ENCODE measurements around the gene WDR20.
"Not testable (repeated sequence)": the region's sequence is repeated elsewhere in the genome, so short reads cannot be mapped to it uniquely, and the experiment has no call there.

Gene WDR20, protein sequence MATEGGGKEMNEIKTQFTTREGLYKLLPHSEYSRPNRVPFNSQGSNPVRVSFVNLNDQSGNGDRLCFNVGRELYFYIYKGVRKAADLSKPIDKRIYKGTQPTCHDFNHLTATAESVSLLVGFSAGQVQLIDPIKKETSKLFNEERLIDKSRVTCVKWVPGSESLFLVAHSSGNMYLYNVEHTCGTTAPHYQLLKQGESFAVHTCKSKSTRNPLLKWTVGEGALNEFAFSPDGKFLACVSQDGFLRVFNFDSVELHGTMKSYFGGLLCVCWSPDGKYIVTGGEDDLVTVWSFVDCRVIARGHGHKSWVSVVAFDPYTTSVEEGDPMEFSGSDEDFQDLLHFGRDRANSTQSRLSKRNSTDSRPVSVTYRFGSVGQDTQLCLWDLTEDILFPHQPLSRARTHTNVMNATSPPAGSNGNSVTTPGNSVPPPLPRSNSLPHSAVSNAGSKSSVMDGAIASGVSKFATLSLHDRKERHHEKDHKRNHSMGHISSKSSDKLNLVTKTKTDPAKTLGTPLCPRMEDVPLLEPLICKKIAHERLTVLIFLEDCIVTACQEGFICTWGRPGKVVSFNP

DNA sequence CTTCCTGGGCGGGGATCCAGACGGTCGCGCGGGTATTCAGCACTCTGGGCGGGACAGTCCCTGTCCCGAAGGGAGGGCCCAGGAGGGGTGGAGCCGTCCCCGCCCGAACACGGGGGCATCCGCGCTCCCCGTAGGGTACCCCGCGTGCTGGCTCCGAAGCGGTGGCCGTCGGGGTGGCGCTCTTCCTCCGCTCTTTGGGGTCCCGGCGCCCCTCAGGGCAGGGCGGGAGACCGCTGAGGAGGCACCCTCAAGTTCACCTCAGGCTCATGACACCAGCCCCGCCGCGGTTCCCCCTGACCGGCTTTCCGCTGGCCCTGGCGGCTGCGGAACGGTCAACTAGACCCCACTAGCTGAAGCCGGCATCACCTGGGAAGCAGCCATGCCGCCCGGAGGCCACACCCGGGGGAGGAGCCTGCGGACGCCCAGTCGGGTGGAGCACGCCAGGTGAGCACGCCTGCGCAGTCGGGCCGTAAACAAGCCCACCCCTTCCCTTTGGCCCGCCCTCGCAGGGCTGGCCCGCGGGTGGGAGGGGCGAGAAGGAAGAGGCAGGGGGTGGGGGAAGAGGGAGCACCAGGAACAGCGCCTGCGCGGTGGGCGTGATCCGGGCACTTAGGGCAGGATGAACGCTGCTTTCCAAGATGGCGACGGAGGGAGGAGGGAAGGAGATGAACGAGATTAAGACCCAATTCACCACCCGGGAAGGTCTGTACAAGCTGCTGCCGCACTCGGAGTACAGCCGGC, at the start of gene WDR20:
WDR20 (plus strand) TSS at position 612 of the 741 bp plus-strand sequence; CDS start at position 639, 27 bp downstream.
- DNase-seq (ENCODE audit: low spot score), result peak; percentile 99

GRCh38 chr14:102090713-102091112, 49.0 kb upstream of the WDR20 start:
- DNase-seq (ENCODE audit: low spot score), result no peak

GRCh38 chr14:102092806-102093205, 46.9 kb upstream of the WDR20 start:
- no peak for DNase-seq (ENCODE audit: low spot score)

GRCh38 chr14:102094101-102094500, 45.6 kb upstream of the WDR20 start:
- DNase-seq (ENCODE audit: low spot score), result no peak

- no peak for DNase-seq (ENCODE audit: low spot score)
Observed at GRCh38 chr14:102095231-102095870, 44.3 kb upstream of the WDR20 start.

DNA sequence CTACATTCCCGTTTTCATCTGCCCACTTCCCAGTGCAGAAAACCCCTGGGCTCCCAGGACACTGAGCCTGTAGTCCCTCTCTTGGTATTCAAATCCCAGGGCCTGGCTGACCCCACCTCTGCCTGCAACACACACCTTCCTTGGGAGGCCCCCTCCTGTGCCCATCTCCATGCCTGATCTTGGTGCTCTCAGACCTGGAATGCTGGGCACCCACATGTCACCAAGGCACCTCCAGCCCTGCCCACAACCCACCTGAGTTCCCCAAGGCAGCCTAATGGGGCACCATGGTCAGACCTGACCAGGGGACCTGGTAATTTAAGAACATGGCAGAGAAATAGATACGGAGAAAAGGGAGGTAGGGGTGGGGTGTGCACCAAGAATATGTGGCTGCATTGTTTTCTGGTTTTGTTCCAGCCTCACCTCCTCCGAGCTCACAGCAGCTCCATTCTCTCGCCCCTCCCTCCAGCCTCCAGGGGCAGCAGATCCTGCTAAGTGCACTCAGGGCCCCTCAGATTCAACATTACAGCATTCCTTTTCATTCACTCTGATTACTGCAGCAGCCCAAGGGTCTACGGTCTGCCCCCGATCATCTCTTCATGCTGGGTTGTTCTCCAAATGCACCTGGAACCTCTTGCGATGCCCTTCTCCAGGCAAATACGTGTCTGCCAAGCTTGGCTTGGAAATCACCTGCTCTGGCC, 43.7 kb upstream of the WDR20 start:
- DNase-seq (ENCODE audit: low spot score), result no peak

GRCh38 chr14:102096569-102097188, 43.0 kb upstream of the WDR20 start:
- peak; percentile 89 for DNase-seq (ENCODE audit: low spot score)

DNA sequence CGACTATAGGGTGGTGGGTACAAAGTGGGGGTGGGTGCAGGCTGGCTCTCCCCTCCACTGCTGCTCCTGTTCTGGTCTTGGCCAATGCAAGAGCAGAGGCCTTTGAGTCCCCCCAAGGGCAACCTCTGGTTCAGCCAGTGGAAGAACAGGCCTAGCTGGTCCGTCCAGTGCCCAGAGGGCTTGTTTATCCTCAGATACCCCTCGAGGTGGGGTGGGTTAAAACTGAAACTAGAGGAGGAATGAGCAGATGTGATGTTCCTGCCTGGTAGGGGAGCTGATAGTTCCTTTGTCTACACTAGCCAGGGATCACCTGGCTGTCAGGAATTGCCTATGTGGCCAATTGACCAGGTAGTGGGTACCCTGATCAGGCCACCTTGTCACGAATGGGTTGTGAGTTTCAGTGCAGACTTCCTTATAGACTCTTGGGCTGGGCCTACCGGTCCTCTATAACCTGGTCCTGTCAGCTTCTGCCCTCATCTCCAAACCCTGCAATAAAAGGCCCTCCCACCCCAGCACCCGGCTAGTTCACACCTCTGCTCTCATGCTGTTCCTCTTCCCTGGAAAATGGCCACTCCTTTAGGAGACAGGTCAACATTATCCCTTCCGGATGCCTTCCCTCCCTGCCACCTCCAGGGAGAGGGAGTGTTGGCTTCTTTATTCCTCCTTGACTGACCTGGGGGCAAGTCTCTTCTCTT, 42.1 kb upstream of the WDR20 start:
- DNase-seq (ENCODE audit: low spot score), result no peak

DNA sequence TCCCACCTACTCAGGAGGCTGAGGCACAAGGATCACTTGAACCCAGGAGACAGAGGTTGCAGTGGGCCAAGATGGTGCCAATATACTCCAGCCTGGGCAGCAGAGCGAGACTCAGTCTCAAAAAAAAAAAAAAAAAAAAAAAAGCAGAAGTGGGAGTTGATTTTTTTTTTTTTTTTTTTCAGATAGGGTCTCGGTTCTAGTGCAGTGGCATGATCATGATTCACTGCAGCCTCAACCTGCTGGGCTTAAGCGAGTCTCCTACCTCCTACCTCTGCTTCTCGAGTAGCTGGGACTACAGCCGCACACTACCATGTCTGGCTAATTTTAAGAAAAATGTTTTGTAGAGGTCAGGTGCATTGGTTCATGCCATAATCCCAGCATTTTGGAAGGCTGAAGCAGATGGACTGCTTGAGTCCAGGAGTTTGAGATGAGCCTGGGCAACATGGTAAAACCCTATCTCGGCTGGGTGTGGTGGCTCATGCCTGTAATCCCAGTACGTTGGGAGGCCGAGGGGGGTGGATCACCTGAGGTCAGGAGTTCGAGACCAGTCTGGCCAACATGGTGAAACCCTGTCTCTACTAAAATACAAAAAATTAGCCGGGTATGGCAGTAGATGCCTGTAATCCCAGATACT, 36.5 kb upstream of the WDR20 start:
- no peak for DNase-seq (ENCODE audit: low spot score)

GRCh38 chr14:102105369-102105768, 34.3 kb upstream of the WDR20 start:
- DNase-seq (ENCODE audit: low spot score), result no peak

DNA sequence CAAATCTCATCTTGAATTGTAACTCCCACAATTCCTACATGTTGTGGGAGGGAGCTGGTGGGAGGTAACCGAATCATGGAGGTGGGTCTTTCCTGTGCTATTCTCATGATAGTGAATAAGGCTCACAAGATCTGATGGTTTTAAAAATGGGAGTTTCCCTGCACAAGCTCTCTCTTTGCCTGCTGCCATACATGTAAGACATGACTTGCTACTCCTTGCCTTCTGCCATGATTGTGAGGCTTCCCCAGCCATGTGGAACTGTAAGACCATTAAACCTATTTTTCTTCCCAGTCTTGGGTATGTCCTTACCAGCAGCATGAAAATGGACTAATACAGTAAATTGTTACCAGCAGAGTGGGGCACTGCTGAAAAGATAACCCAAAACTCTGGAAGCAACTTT, 30.4 kb upstream of the WDR20 start:
- not testable (repeated sequence) for DNase-seq (ENCODE audit: low spot score)

DNA sequence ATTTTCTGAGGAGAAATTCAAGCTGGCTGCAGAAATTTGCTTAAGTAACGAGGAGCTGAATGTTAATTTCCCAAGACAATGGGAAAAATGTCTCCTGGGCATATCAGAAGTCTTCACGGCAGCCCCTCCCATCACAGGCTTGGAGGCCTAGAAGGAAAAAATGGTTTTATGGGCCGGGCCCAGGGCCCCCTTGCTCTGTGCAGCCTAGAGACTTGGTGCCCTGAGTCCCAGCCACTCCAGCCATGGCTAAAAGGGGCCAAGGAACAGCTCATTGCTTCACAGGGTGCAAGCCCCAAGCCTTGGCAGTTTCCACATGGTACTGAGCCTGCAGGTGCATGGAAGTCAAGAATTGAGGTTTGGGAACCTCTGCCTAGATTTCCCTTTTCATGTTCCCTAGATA, 28.6 kb upstream of the WDR20 start:
- no peak for DNase-seq (ENCODE audit: low spot score)

DNA sequence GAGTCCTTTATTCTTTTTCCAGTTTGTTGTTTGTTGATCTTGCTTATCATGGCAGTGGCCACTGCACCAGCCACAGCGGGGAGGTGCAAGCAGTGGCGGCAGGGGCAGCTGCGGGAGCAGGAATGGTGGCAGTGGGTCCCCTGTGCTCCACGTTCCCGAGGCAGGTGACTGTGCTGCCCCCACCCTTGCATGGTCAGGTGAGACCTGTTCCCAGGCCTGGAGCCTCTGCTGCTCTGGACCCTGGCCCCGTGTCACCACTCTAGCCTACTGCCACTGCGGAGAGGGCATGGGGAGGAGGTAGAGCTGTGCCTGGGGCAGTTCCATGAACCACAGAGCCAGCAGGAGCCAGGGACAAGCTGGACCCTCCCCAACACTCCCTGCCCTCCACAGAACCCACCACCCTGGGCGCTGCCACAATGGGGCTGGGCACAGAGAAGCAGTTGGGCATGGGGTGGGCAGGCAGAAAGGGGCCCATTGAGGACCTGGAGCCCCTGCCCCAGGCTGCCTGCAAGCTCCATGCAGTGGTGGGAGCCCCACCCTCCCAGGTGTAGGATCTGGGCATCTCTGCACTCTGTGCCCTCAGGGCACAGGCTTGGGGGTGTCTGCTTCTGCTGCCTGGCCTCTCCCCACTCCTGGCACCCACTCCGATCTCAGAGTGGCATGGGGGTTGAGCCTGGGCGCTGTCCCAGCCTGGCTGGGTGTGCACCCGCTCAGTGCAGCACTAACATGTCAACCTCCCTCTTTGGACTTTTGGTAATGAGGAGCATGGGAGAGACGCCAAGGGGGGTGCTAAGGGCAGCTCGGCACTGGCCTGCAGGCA, 23.1 kb upstream of the WDR20 start:
- no peak for DNase-seq (ENCODE audit: low spot score)

DNA sequence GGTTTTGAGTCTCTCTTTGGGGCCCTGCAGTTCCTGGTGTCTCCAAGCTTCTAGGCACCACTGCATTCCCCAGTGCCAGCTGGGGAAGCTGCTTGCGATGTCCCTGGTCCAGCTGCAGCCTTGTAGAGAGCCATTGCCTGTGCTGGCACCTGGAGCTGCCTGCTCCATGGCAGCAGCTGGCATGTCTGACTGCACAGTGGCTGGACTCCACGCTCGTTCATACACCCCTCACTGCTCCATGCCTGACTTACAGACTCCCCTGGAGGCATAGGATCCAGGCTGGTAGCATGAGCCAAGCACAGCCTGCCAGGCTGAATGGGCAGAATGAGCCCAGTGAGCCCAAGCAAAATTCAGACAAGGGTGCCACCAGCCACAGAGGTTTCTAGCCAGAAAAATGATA, 21.8 kb upstream of the WDR20 start:
- DNase-seq (ENCODE audit: low spot score), result no peak

GRCh38 chr14:102120888-102121287, 18.8 kb upstream of the WDR20 start:
- no peak for DNase-seq (ENCODE audit: low spot score)

DNA sequence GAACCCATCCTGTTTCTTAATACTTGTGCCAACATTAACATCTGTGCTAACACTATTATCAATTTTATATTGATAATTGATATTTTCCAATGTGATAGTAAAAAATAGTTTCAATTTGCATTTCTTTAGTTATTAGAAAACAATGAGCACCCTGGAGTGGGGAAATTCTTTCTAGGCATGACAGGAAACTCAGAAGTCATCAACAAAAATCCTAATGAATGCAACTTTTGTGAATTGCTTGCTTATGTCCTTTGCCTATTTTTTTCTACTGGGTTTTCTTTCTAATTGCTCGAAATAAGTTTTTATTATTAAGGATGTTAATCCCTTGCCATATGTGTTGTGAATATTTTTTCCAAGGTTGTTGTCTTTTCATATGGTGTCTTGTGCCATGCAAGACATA, 18.1 kb upstream of the WDR20 start:
- no peak for DNase-seq (ENCODE audit: low spot score)

DNA sequence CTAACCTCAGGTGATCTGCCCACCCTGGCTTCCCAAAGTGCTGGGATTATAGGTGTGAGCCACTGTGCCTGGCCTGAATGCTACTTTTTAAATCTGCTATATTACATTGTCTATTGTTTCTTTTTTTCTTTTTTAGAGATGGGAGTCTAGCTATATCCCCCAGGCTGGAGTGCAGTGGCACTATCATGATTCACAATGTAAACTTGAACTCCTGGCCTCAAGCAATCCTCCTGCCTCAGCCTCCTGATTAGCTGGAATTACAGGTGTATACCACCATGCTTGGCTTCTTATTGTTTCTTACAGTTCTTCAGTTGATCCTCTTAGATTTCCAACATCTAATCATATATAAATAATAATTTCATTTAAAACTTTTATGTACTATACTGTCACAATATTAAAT, 15.3 kb upstream of the WDR20 start:
- no peak for DNase-seq (ENCODE audit: low spot score)

DNA sequence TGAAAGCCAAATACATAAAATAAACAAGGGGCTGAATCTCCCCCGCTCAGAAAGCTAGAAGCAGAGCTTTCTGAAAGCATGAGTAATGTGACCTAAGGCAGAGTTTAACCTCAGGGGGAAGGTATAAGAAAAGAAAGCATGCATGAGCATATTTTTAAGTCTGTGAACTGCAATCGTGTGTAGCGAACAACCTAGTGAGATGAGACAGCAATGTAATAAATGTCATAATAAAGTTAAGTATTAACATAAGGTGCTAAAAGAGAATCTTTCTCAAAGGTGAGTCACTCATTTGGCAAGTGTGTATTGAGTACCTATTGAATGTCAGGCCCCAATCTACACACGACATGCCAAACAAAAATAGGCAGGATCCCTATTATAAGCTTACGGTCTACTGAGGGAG, 14.2 kb upstream of the WDR20 start:
- DNase-seq (ENCODE audit: low spot score), result no peak

DNA sequence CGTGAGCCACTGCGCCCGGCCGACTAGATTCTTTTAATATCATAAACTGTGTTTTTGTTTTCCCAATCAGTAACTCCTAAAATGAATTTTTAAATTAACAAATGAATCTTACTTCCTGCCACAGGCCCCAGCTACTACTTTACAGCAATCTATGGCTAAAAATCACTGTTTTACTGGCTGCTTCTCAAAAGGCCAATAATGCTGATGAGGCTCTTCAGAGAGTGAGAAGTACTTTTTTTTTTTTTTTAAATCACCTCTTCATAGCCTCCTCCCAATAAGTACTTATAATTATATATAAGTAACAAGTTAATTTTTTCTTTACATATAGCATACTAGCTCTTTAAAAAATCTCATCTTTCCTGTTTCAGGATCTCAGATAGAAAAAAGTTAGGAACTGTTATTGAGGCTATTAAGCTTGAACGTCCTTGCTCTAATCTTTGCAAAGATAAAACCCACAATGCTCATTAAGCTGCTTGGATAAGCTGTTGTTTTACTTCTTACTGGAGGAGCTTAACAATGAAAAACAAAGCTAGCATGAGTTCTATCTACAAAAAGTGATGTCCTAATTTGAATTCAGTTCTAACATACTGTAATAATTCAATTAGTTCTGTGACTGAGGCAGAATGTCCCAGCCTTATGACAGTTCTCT, 12.8 kb upstream of the WDR20 start:
- no peak for DNase-seq (ENCODE audit: low spot score)
